Sigmoid colon (tissue), 7 donors: ENCODE measurements around the gene PPP2CA. TPM values are rescaled to one million over a fixed set of nuclear protein-coding genes. Genes with fewer than 3 reads are reported as not detected.

Source experiments
- DNase-seq: peaks from one replicate; pipeline ENCODE4 v3.0.0-alpha.2; 2019
- H3K27ac ChIP-seq, 4 donors: fragments of 200-600 bp; sonication (generic); one replicate each; pipeline ENCODE4 v1.5.1; 2016 to 2019; ENCODE audit warnings: mild to moderate bottlenecking in 1 of 4
- H3K27me3 ChIP-seq, 3 donors: fragments of 200-600 bp; sonication (generic); one replicate each; pipeline ENCODE4 v1.5.1; 2019; ENCODE audit warnings: mild to moderate bottlenecking in 1 of 3
- H3K36me3 ChIP-seq, 4 donors: fragments of 200-600 bp; sonication (generic); one replicate each; pipeline ENCODE4 v1.5.1; 2016 to 2019
- H3K4me1 ChIP-seq, 4 donors: fragments of 200-600 bp; sonication (generic); one replicate each; pipeline ENCODE4 v1.5.1; 2017 to 2019
- H3K4me3 ChIP-seq, 4 donors: fragments of 200-600 bp; sonication (generic); one replicate each; pipeline ENCODE4 v1.5.1; 2017 to 2019; ENCODE audit warnings: mild to moderate bottlenecking in 2 of 4, moderate library complexity in 1 of 4
- H3K9me3 ChIP-seq, 4 donors: fragments of 200-600 bp in 3 of 4; sonication (generic) in 3 of 4; one replicate each; pipeline versions ENCODE4 v1.5.1 to v1.6.1; 2013 to 2019
- CTCF ChIP-seq, 4 experiments: fragments of 450-650 bp in 3 of 4; fragments of 200-600 bp in 1 of 4; IDR thresholded peaks; one replicate each; pipeline ENCODE4 v1.5.1; 2016 to 2019; ENCODE audit warnings: antibody characterized with exemption in 4 of 4, mild to moderate bottlenecking in 3 of 4, moderate library complexity in 2 of 4
- EP300 ChIP-seq, 4 donors: sonication (generic); formaldehyde crosslinking; IDR thresholded peaks; one replicate each; pipeline ENCODE4 v1.6.1; 2017; ENCODE audit warnings: antibody characterized with exemption in 4 of 4
- POLR2A ChIP-seq, 2 donors: fragments of 450-650 bp; IDR thresholded peaks; one replicate each; pipeline ENCODE4 v1.6.1; 2016; ENCODE audit warnings: antibody characterized with exemption in 2 of 2, mild to moderate bottlenecking in 2 of 2, moderate library complexity in 2 of 2
- POLR2AphosphoS5 ChIP-seq, 4 donors: sonication (generic); formaldehyde crosslinking; IDR thresholded peaks; one replicate each; pipeline ENCODE4 v1.6.1; 2017; ENCODE audit warnings: antibody characterized with exemption in 4 of 4
- WGBS, 2 donors: extraction: QIAGEN DNeasy Blood & Tissue Kit; methylation state at CpG; one replicate each; pipeline ENCODE4 v1.1.7; 2013; 5-methylcytosine and 5-hydroxymethylcytosine counted together
- intact Hi-C: fragments of 100-400 bp; cut with DNase I; formaldehyde crosslinking; loops from one replicate; pipeline ENCODE4 v1.15.1; 2023
- polyA plus RNA-seq, 3 donors: library from polyadenylated mRNA; stranded (reverse); fragments of 200-250 nt; gene quantifications; one replicate each; pipeline ENCODE4 v1.2.3, GENCODE V29; 2013
- total RNA-seq, 4 donors: library from RNA; depleted of rRNA; stranded (reverse); fragments of >200 nt; gene quantifications; one replicate each; pipeline ENCODE4 v1.1.0, GENCODE V29; 2016
- donor health status: healthy with polysubstance abuse.
- donor health status: Bipolar disorder and iron deficiency.
- donor health status: healthy.

The PPP2CA gene
- total and polyA plus RNA-seq, 7 donors: 48.6 to 145 (median 102) TPM

GRCh38 chr5:134151723-134152122 is 74.2 kb downstream of the PPP2CA start:
- peaks cover 0 to 93% (median 40%) of the 10 kb centered on the region in 4 donors for H3K36me3 ChIP-seq

GRCh38 chr5:134149571-134150303 is 76.1 kb downstream of the PPP2CA start:
- H3K27ac ChIP-seq: peak overlapping the region in 2 of 4 donors; percentile 2 to 8
- WGBS, 2 donors: 27 to 65% methylated on average over 4 of the region's 4 CpGs

More at GRCh38 chr5:134151723-134152122, 74.2 kb downstream of the PPP2CA start:
- Histone ChIP-seq H3K27me3 (no peaks in the 10 kb centered on the region), H3K4me1 (peaks cover 0 to 23% (median 19%) of the 10 kb centered on the region in 4 donors), H3K4me3 (no peak overlapping the region), H3K9me3 (no peaks in the 10 kb centered on the region), H3K27ac (no peak overlapping the region)
- intact Hi-C loops: no loop called here
- 97 to 99% methylated on average over 3 of the region's 3 CpGs for WGBS, 2 donors
- no peak for DNase-seq
- TF ChIP-seq CTCF (IDR thresholded peaks at IDR 0.05) (no peak), POLR2A (IDR thresholded peaks at IDR 0.05) (no peak)

GRCh38 chr5:134148986-134149539 is 76.8 kb downstream of the PPP2CA start:
- intact Hi-C loops: loop anchor here (5.0 kb wide), 1 partner anchor 47 kb away; no protein-coding TSS in a partner anchor
- Histone ChIP-seq H3K36me3 (peaks cover 0 to 92% (median 38%) of the 10 kb centered on the region in 4 donors), H3K9me3 (no peaks in the 10 kb centered on the region), H3K27ac (no peak overlapping the region), H3K4me3 (no peak overlapping the region), H3K27me3 (no peaks in the 10 kb centered on the region), H3K4me1 (peaks cover 0 to 29% (median 23%) of the 10 kb centered on the region in 4 donors)
- DNase-seq: no peak
- WGBS, 2 donors: 88% methylated on average over 6 of the region's 6 CpGs
- TF ChIP-seq POLR2AphosphoS5 (IDR thresholded peaks at IDR 0.05): no peak
- no peak for TF ChIP-seq POLR2A (IDR thresholded peaks at IDR 0.05)
- TF ChIP-seq EP300 (IDR thresholded peaks at IDR 0.05): no peak
- TF ChIP-seq CTCF (IDR thresholded peaks at IDR 0.05): no peak

More at GRCh38 chr5:134149571-134150303, 76.1 kb downstream of the PPP2CA start:
- Histone ChIP-seq H3K27me3 (no peaks in the 10 kb centered on the region), H3K4me1 (peaks cover 0 to 29% (median 23%) of the 10 kb centered on the region in 4 donors), H3K9me3 (no peaks in the 10 kb centered on the region), H3K36me3 (peaks cover 0 to 90% (median 40%) of the 10 kb centered on the region in 4 donors), H3K4me3 (no peak overlapping the region)
- intact Hi-C loops: loop anchor here (5.0 kb wide), 1 partner anchor 47 kb away; no protein-coding TSS in a partner anchor
- TF ChIP-seq CTCF (IDR thresholded peaks at IDR 0.05) (no peak), POLR2A (IDR thresholded peaks at IDR 0.05) (no peak), POLR2AphosphoS5 (IDR thresholded peaks at IDR 0.05) (no peak), EP300 (IDR thresholded peaks at IDR 0.05) (no peak)
- no peak for DNase-seq

- Histone ChIP-seq H3K27ac (no peak overlapping the region), H3K9me3 (no peaks in the 10 kb centered on the region), H3K4me1 (peaks cover 0 to 29% (median 23%) of the 10 kb centered on the region in 4 donors), H3K27me3 (no peaks in the 10 kb centered on the region), H3K4me3 (no peak overlapping the region), H3K36me3 (peaks cover 0 to 91% (median 34%) of the 10 kb centered on the region in 4 donors)
- no peak for DNase-seq
- 39 to 64% methylated on average over 2 of the region's 2 CpGs for WGBS, 2 donors
- intact Hi-C loops: loop anchor here (5.0 kb wide), 1 partner anchor 46 kb away; no protein-coding TSS in a partner anchor
- no peak for TF ChIP-seq POLR2AphosphoS5 (IDR thresholded peaks at IDR 0.05)
- no peak for TF ChIP-seq CTCF (IDR thresholded peaks at IDR 0.05)
- no peak for TF ChIP-seq POLR2A (IDR thresholded peaks at IDR 0.05)
- TF ChIP-seq EP300 (IDR thresholded peaks at IDR 0.05): no peak
Observed at GRCh38 chr5:134148316-134148715, 77.6 kb downstream of the PPP2CA start.
